ENCODE data around the gene N4BP3.

Gene N4BP3

GRCh38 chr5:178137991-178138390 lies 24.7 kb downstream of the N4BP3 start:
- H3K4me3 ChIP-seq (IDR thresholded peaks at IDR 0.05; ENCODE audit: insufficient read depth, low read depth, low read length): no peak overlapping the region
- no peak for TF ChIP-seq CTCF (conservative IDR thresholded peaks at IDR 0.05; ENCODE audit: low read depth, low read length)
- H3K27ac ChIP-seq: no peak overlapping the region
- H3K36me3 ChIP-seq (ENCODE audit: insufficient read depth): no peaks in the 10 kb centered on the region
- no peaks in the 10 kb centered on the region for H3K27me3 ChIP-seq (ENCODE audit: insufficient read depth, low read depth)
- H4K20me1 ChIP-seq (ENCODE audit: insufficient read depth): no peaks in the 10 kb centered on the region
- H3K79me2 ChIP-seq (ENCODE audit: insufficient read depth, low read depth): no peaks in the 10 kb centered on the region
- no peak overlapping the region for H3K9ac ChIP-seq
- H2AFZ ChIP-seq (ENCODE audit: low read depth): no peak overlapping the region
- no peak overlapping the region for H3K4me2 ChIP-seq
- H3K4me1 ChIP-seq (ENCODE audit: low read depth, poor library complexity, severe bottlenecking): no peaks in the 10 kb centered on the region

GRCh38 chr5:178141550-178141949 lies 28.2 kb downstream of the N4BP3 start:
- Histone ChIP-seq H3K36me3 (ENCODE audit: insufficient read depth) (no peaks in the 10 kb centered on the region), H4K20me1 (ENCODE audit: insufficient read depth) (no peaks in the 10 kb centered on the region)

GRCh38 chr5:178142642-178143041 lies 29.3 kb downstream of the N4BP3 start:
- no peaks in the 10 kb centered on the region for H4K20me1 ChIP-seq (ENCODE audit: insufficient read depth)
- H3K79me2 ChIP-seq (ENCODE audit: insufficient read depth, low read depth): no peaks in the 10 kb centered on the region
- no peak overlapping the region for H3K9ac ChIP-seq
- no peak overlapping the region for H2AFZ ChIP-seq (ENCODE audit: low read depth)
- TF ChIP-seq CTCF (conservative IDR thresholded peaks at IDR 0.05; ENCODE audit: low read depth, low read length): no peak
- H3K4me2 ChIP-seq: no peak overlapping the region
- H3K4me1 ChIP-seq (ENCODE audit: low read depth, poor library complexity, severe bottlenecking): no peaks in the 10 kb centered on the region
- H3K4me3 ChIP-seq (IDR thresholded peaks at IDR 0.05; ENCODE audit: insufficient read depth, low read depth, low read length): no peak overlapping the region
- no peak overlapping the region for H3K27ac ChIP-seq
- H3K27me3 ChIP-seq (ENCODE audit: insufficient read depth, low read depth): no peaks in the 10 kb centered on the region
- no peaks in the 10 kb centered on the region for H3K36me3 ChIP-seq (ENCODE audit: insufficient read depth)

More at GRCh38 chr5:178141550-178141949, 28.2 kb downstream of the N4BP3 start:
- TF ChIP-seq CTCF (conservative IDR thresholded peaks at IDR 0.05; ENCODE audit: low read depth, low read length): no peak
- no peaks in the 10 kb centered on the region for H3K27me3 ChIP-seq (ENCODE audit: insufficient read depth, low read depth)
- H3K9ac ChIP-seq: no peak overlapping the region
- H2AFZ ChIP-seq (ENCODE audit: low read depth): no peak overlapping the region
- no peaks in the 10 kb centered on the region for H3K79me2 ChIP-seq (ENCODE audit: insufficient read depth, low read depth)
- H3K27ac ChIP-seq: no peak overlapping the region
- no peak overlapping the region for H3K4me3 ChIP-seq (IDR thresholded peaks at IDR 0.05; ENCODE audit: insufficient read depth, low read depth, low read length)
- H3K4me1 ChIP-seq (ENCODE audit: low read depth, poor library complexity, severe bottlenecking): no peaks in the 10 kb centered on the region
- no peak overlapping the region for H3K4me2 ChIP-seq

- Histone ChIP-seq H3K4me2 (no peak overlapping the region), H3K9ac (no peak overlapping the region), H3K4me3 (IDR thresholded peaks at IDR 0.05; ENCODE audit: insufficient read depth, low read depth, low read length) (no peak overlapping the region), H3K4me1 (ENCODE audit: low read depth, poor library complexity, severe bottlenecking) (no peaks in the 10 kb centered on the region), H3K79me2 (ENCODE audit: insufficient read depth, low read depth) (no peaks in the 10 kb centered on the region), H2AFZ (ENCODE audit: low read depth) (no peak overlapping the region), H3K27me3 (ENCODE audit: insufficient read depth, low read depth) (no peaks in the 10 kb centered on the region), H4K20me1 (ENCODE audit: insufficient read depth) (no peaks in the 10 kb centered on the region), H3K36me3 (ENCODE audit: insufficient read depth) (no peaks in the 10 kb centered on the region), H3K27ac (no peak overlapping the region)
- TF ChIP-seq CTCF (conservative IDR thresholded peaks at IDR 0.05; ENCODE audit: low read depth, low read length): no peak
Measured at GRCh38 chr5:178143246-178143645, 29.9 kb downstream of the N4BP3 start.

Data from KMS-11 (cell line).